ENCODE measurements around the gene SERINC5. TPM values are rescaled to one million over a fixed set of nuclear protein-coding genes. Genes with fewer than 3 reads are reported as not detected.

The SERINC5 gene
- polyA plus RNA-seq, 1 of the 3 experiments (the other 2 are of a cell fraction) = 4.5 TPM

GRCh38 chr5:80242849-80243248 is 13.0 kb downstream of the SERINC5 start:
- no peaks in the 10 kb centered on the region for H3K27me3 ChIP-seq (ENCODE audit: insufficient read depth)
- CTCF ChIA-PET = no interaction called here
- H3K4me1 ChIP-seq (ENCODE audit: control insufficient read depth in 1 of 2, insufficient read depth in 2 of 2, low read depth in 1 of 2, low read length in 1 of 2) = peaks cover 22 to 27% of the 10 kb centered on the region in 2 experiments; a peak in 3 of 4 replicates

GRCh38 chr5:80240368-80240986 is 15.4 kb downstream of the SERINC5 start:
- Histone ChIP-seq H3K4me1 (ENCODE audit: control insufficient read depth in 1 of 2, insufficient read depth in 2 of 2, low read depth in 1 of 2, low read length in 1 of 2) (peaks cover 15 to 17% of the 10 kb centered on the region in 2 experiments; a peak in 3 of 4 replicates), H2AFZ (ENCODE audit: low read depth) (no peak overlapping the region), H3K9me2 (no peaks in the 10 kb centered on the region), H3K27ac (ENCODE audit: low read depth in 2 of 2, low read length in 1 of 2) (no peak overlapping the region), H3K27me3 (ENCODE audit: insufficient read depth) (no peaks in the 10 kb centered on the region), H3K9me3 (peaks cover 8% of the 10 kb centered on the region; the same call in 1 of the 2 replicates), H3K4me3 (ENCODE audit: low read depth in 2 of 2, low read length in 1 of 2) (no peak overlapping the region), H3K9ac (no peak overlapping the region), H4K20me1 (ENCODE audit: insufficient read depth) (no peaks in the 10 kb centered on the region), H3K79me2 (ENCODE audit: insufficient read depth) (peaks cover 13% of the 10 kb centered on the region; the same call in 1 of the 2 replicates), H3K36me3 (replicated peaks in 1 of 2; ENCODE audit: control insufficient read depth in 1 of 2, insufficient read depth in 2 of 2, low read length in 1 of 2) (peaks cover 0 to 16% of the 10 kb centered on the region in 2 experiments), H3F3A (replicated peaks; ENCODE audit: insufficient read depth) (peaks cover 3% of the 10 kb centered on the region), H3K4me2 (no peak overlapping the region)
- ChIA-PET CTCF (no interaction called here), POLR2A (no interaction called here)
- no peak for DNase-seq
- WGBS (ENCODE audit: low lambda C conversion rate) = 95% methylated on average over 8 of the region's 8 CpGs
- TF ChIP-seq CTCF (IDR thresholded peaks at IDR 0.05) (no peak), NRF1 (IDR thresholded peaks at IDR 0.05; ENCODE audit: low read depth, low read length) (no peak), FOSL2 (IDR thresholded peaks at IDR 0.05; ENCODE audit: borderline replicate concordance, low read depth) (no peak), ZBTB33 (IDR thresholded peaks at IDR 0.05; ENCODE audit: borderline replicate concordance, low read depth) (no peak), IRF3 (IDR thresholded peaks at IDR 0.05; ENCODE audit: low read depth, low read length) (no peak), USF2 (IDR thresholded peaks at IDR 0.05; ENCODE audit: borderline replicate concordance, low read depth, low read length) (no peak), RXRA (IDR thresholded peaks at IDR 0.05; ENCODE audit: borderline replicate concordance, low read depth) (no peak)

More at GRCh38 chr5:80242849-80243248, 13.0 kb downstream of the SERINC5 start:
- H3K9me2 ChIP-seq = no peaks in the 10 kb centered on the region
- H4K20me1 ChIP-seq (ENCODE audit: insufficient read depth) = no peaks in the 10 kb centered on the region
- H3K4me3 ChIP-seq (ENCODE audit: low read depth in 2 of 2, low read length in 1 of 2) = no peak overlapping the region
- H3F3A ChIP-seq (replicated peaks; ENCODE audit: insufficient read depth) = peaks cover 10% of the 10 kb centered on the region
- no peak overlapping the region for H3K4me2 ChIP-seq
- H3K27ac ChIP-seq (ENCODE audit: low read depth in 2 of 2, low read length in 1 of 2) = no peak overlapping the region
- POLR2A ChIA-PET = no interaction called here
- 96% methylated on average over 3 of the region's 3 CpGs for WGBS (ENCODE audit: low lambda C conversion rate)
- peaks cover 22% of the 10 kb centered on the region; the same call in 1 of the 2 replicates for H3K79me2 ChIP-seq (ENCODE audit: insufficient read depth)
- DNase-seq = no peak
- no peak overlapping the region for H3K9ac ChIP-seq
- TF ChIP-seq REST (IDR thresholded peaks at IDR 0.05; ENCODE audit: low read depth, low read length) = no peak
- H2AFZ ChIP-seq (ENCODE audit: low read depth) = no peak overlapping the region
- H3K9me3 ChIP-seq = peaks cover 8% of the 10 kb centered on the region; the same call in 1 of the 2 replicates
- H3K36me3 ChIP-seq (replicated peaks in 1 of 2; ENCODE audit: control insufficient read depth in 1 of 2, insufficient read depth in 2 of 2, low read length in 1 of 2) = peaks cover 0 to 16% of the 10 kb centered on the region in 2 experiments
